BJ (cell line): ENCODE results near the gene SNPH. TPM values are rescaled to one million over a fixed set of nuclear protein-coding genes. Genes with fewer than 3 reads are reported as not detected.

Experiments used
- CTCF ChIA-PET: fragments of 350-600 bp; formaldehyde crosslinking; extraction: SDS; loops from one replicate; lab custom pipeline; 2021; ENCODE audit warnings: antibody characterized with exemption, inconsistent platforms; lab: Yijun Ruan, JAX
- POLR2A ChIA-PET: fragments of 300-600 bp; sonication (Branson Sonifier 250); formaldehyde crosslinking; extraction: SDS; loops from one replicate; lab custom pipeline; 2021; ENCODE audit warnings: antibody characterized with exemption; lab: Charles Lee
- DNase-seq: peaks from one replicate; pipeline ENCODE4 v3.0.0-alpha.2; 2011; ENCODE audit warnings: low read depth
- H3K27me3 ChIP-seq: 2 replicates; pipeline ENCODE4 v1.6.0; 2011; ENCODE audit warnings: low read length; ENCODE audit not compliant: control insufficient read depth, insufficient read depth
- H3K36me3 ChIP-seq: 2 replicates; pipeline ENCODE4 v1.5.1; 2011; ENCODE audit warnings: low read length; ENCODE audit not compliant: control insufficient read depth, insufficient read depth
- H3K4me3 ChIP-seq: 2 replicates; pipeline ENCODE4 v1.5.1; 2011; ENCODE audit warnings: low read depth, mild to moderate bottlenecking, control low read depth, low read length
- polyA plus RNA-seq: library from polyadenylated mRNA; depleted of rRNA; stranded (reverse); fragments of >200 nt; gene quantifications from 2 replicates; pipeline ENCODE4 v1.2.3, GENCODE V29; 2011; rRNA removed
- TF ChIP-seq, protein P1 (sequence below): IDR thresholded peaks from 2 replicates; pipeline ENCODE4 v1.5.1; 2011; ENCODE audit warnings: low read depth, mild to moderate bottlenecking, control low read depth, inconsistent platforms, low read length, moderate library complexity; ENCODE audit not compliant: insufficient read depth

Gene SNPH
- polyA plus RNA-seq, 1 experiment, result 1.8 TPM

GRCh38 chr20:1353956-1354355 lies 87.9 kb downstream of the SNPH start:
- CTCF ChIA-PET, result interaction anchor here (1.1 kb wide), 1 partner anchor 9 kb away, joined by 4 read pairs; no protein-coding TSS in a partner anchor
- TF ChIP-seq, protein P1, sequence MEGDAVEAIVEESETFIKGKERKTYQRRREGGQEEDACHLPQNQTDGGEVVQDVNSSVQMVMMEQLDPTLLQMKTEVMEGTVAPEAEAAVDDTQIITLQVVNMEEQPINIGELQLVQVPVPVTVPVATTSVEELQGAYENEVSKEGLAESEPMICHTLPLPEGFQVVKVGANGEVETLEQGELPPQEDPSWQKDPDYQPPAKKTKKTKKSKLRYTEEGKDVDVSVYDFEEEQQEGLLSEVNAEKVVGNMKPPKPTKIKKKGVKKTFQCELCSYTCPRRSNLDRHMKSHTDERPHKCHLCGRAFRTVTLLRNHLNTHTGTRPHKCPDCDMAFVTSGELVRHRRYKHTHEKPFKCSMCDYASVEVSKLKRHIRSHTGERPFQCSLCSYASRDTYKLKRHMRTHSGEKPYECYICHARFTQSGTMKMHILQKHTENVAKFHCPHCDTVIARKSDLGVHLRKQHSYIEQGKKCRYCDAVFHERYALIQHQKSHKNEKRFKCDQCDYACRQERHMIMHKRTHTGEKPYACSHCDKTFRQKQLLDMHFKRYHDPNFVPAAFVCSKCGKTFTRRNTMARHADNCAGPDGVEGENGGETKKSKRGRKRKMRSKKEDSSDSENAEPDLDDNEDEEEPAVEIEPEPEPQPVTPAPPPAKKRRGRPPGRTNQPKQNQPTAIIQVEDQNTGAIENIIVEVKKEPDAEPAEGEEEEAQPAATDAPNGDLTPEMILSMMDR, result no peak
- POLR2A ChIA-PET, result no interaction called here

GRCh38 chr20:1357921-1358671 lies 92.0 kb downstream of the SNPH start:
- TF ChIP-seq, protein P1, result no peak
- peaks cover 10% of the 10 kb centered on the region; the same call in 1 of the 2 replicates for H3K36me3 ChIP-seq
- no peaks in the 10 kb centered on the region for H3K27me3 ChIP-seq
- DNase-seq, result no peak
- CTCF ChIA-PET, result interaction anchor here (1.7 kb wide), 1 partner anchor 8 kb away, joined by 3 read pairs; no protein-coding TSS in a partner anchor
- no peak overlapping the region for H3K4me3 ChIP-seq
- POLR2A ChIA-PET, result interaction anchor here (0.7 kb wide), 1 partner anchor 745 kb away, joined by 3 read pairs; no protein-coding TSS in a partner anchor

More at GRCh38 chr20:1353956-1354355, 87.9 kb downstream of the SNPH start:
- Histone ChIP-seq H3K27me3 (no peaks in the 10 kb centered on the region), H3K36me3 (peaks cover 10% of the 10 kb centered on the region; the same call in 1 of the 2 replicates), H3K4me3 (no peak overlapping the region)
- no peak for DNase-seq

Other genes with a start within 250 kb of the SNPH start
- 87.5 and 154 TPM in 2 replicates for gene PSMF1, start 147.7 kb upstream of the SNPH start, polyA plus RNA-seq
- gene TMEM74B, start 81.3 kb upstream of the SNPH start, polyA plus RNA-seq, result 0.04 TPM in 1 of 2 replicates, not detected in the other
- gene C20orf202, start 62.8 kb upstream of the SNPH start, polyA plus RNA-seq, result not detected in 2 replicates
- 0.06 and 0.18 TPM in 2 replicates for gene RAD21L1, start 40.2 kb upstream of the SNPH start, polyA plus RNA-seq
- 4.3 and 6.2 TPM in 2 replicates for gene SDCBP2, start 62.8 kb downstream of the SNPH start, polyA plus RNA-seq
- gene FKBP1A, start 126.8 kb downstream of the SNPH start, polyA plus RNA-seq, result 476 and 549 TPM in 2 replicates
- 27.7 and 32.4 TPM in 2 replicates for gene NSFL1C, start 200.6 kb downstream of the SNPH start, polyA plus RNA-seq
- gene SIRPB2, start 225.1 kb downstream of the SNPH start, polyA plus RNA-seq, result not detected in 2 replicates